IPS-20b (cell line): ENCODE data around the gene CDK18.

Experiments
- H3K27ac ChIP-seq: one replicate; pipeline ENCODE4 v1.5.1; 2013; ENCODE audit warnings: low read length
- H3K27me3 ChIP-seq: 2 replicates; pipeline ENCODE4 v1.6.1; 2013; ENCODE audit warnings: mild to moderate bottlenecking, low read length, inconsistent platforms; ENCODE audit not compliant: insufficient read depth
- H3K36me3 ChIP-seq: 2 replicates; pipeline ENCODE4 v1.6.1; 2013; ENCODE audit warnings: low read depth, mild to moderate bottlenecking, inconsistent platforms, low read length, moderate library complexity; ENCODE audit not compliant: insufficient read depth
- H3K4me1 ChIP-seq: 2 replicates; pipeline ENCODE4 v1.6.1; 2013; ENCODE audit warnings: mild to moderate bottlenecking, control low read depth, inconsistent platforms, low read length, moderate library complexity; ENCODE audit not compliant: insufficient read depth
- H3K4me3 ChIP-seq: 2 replicates; pipeline ENCODE4 v1.5.1; 2013; ENCODE audit warnings: mild to moderate bottlenecking, low read length, inconsistent platforms
- H3K9ac ChIP-seq: 2 replicates; pipeline ENCODE4 v1.6.1; 2013; ENCODE audit warnings: low read depth, mild to moderate bottlenecking, inconsistent platforms, low read length, moderate library complexity
- H3K9me3 ChIP-seq: 2 replicates; pipeline ENCODE4 v1.6.1; 2013; ENCODE audit warnings: mild to moderate bottlenecking, low read depth, low read length, inconsistent platforms; ENCODE audit not compliant: insufficient read depth

The CDK18 gene

GRCh38 chr1:205518661-205519540 is 14.4 kb downstream of the CDK18 start:
- H3K36me3 ChIP-seq = no peaks in the 10 kb centered on the region
- no peak overlapping the region for H3K27ac ChIP-seq
- peaks cover 17% of the 10 kb centered on the region; the same call in 1 of the 2 replicates for H3K4me1 ChIP-seq
- no peaks in the 10 kb centered on the region for H3K9me3 ChIP-seq
- no peak overlapping the region for H3K9ac ChIP-seq
- H3K4me3 ChIP-seq = no peak overlapping the region
- no peaks in the 10 kb centered on the region for H3K27me3 ChIP-seq

GRCh38 chr1:205519541-205520131 is 15.2 kb downstream of the CDK18 start:
- Histone ChIP-seq H3K9me3 (no peaks in the 10 kb centered on the region), H3K36me3 (peaks cover 3% of the 10 kb centered on the region; the same call in 1 of the 2 replicates), H3K9ac (peak overlapping the region; percentile 27; the same call in 1 of the 2 replicates), H3K27ac (no peak overlapping the region), H3K27me3 (no peaks in the 10 kb centered on the region), H3K4me1 (peaks cover 17% of the 10 kb centered on the region; the same call in 1 of the 2 replicates), H3K4me3 (no peak overlapping the region)

GRCh38 chr1:205520709-205521108 is 16.2 kb downstream of the CDK18 start:
- no peak overlapping the region for H3K4me3 ChIP-seq
- no peaks in the 10 kb centered on the region for H3K27me3 ChIP-seq
- no peak overlapping the region for H3K27ac ChIP-seq
- H3K36me3 ChIP-seq = peaks cover 13% of the 10 kb centered on the region; the same call in 1 of the 2 replicates
- peaks cover 17% of the 10 kb centered on the region; the same call in 1 of the 2 replicates for H3K4me1 ChIP-seq
- H3K9ac ChIP-seq = no peak overlapping the region
- H3K9me3 ChIP-seq = no peaks in the 10 kb centered on the region

- Histone ChIP-seq H3K9ac (no peak overlapping the region), H3K36me3 (peaks cover 15% of the 10 kb centered on the region), H3K4me3 (no peak overlapping the region), H3K27ac (no peak overlapping the region), H3K9me3 (no peaks in the 10 kb centered on the region), H3K4me1 (peaks cover 17% of the 10 kb centered on the region; the same call in 1 of the 2 replicates), H3K27me3 (no peaks in the 10 kb centered on the region)
Measured at GRCh38 chr1:205521686-205522085, 17.2 kb downstream of the CDK18 start.

GRCh38 chr1:205522692-205523091 is 18.2 kb downstream of the CDK18 start:
- H3K9ac ChIP-seq = no peak overlapping the region

GRCh38 chr1:205523261-205523890 is 18.9 kb downstream of the CDK18 start:
- H3K27ac ChIP-seq = no peak overlapping the region

More at GRCh38 chr1:205522692-205523091, 18.2 kb downstream of the CDK18 start:
- H3K27me3 ChIP-seq = no peaks in the 10 kb centered on the region
- H3K36me3 ChIP-seq = peaks cover 15% of the 10 kb centered on the region
- H3K27ac ChIP-seq = no peak overlapping the region
- no peaks in the 10 kb centered on the region for H3K9me3 ChIP-seq
- no peak overlapping the region for H3K4me3 ChIP-seq
- peaks cover 17% of the 10 kb centered on the region; the same call in 1 of the 2 replicates for H3K4me1 ChIP-seq

GRCh38 chr1:205523891-205524793 is 19.7 kb downstream of the CDK18 start:
- Histone ChIP-seq H3K36me3 (peaks cover 15% of the 10 kb centered on the region), H3K27me3 (no peaks in the 10 kb centered on the region), H3K9me3 (no peaks in the 10 kb centered on the region), H3K4me3 (no peak overlapping the region), H3K9ac (no peak overlapping the region), H3K27ac (no peak overlapping the region), H3K4me1 (peaks cover 15% of the 10 kb centered on the region; the same call in 1 of the 2 replicates)

More at GRCh38 chr1:205523261-205523890, 18.9 kb downstream of the CDK18 start:
- Histone ChIP-seq H3K4me3 (no peak overlapping the region), H3K9ac (no peak overlapping the region), H3K4me1 (peaks cover 18% of the 10 kb centered on the region; the same call in 1 of the 2 replicates), H3K27me3 (no peaks in the 10 kb centered on the region), H3K9me3 (no peaks in the 10 kb centered on the region), H3K36me3 (peaks cover 15% of the 10 kb centered on the region)

- Histone ChIP-seq H3K9me3 (no peaks in the 10 kb centered on the region), H3K36me3 (peaks cover 18% of the 10 kb centered on the region), H3K27ac (no peak overlapping the region), H3K4me1 (peaks cover 9% of the 10 kb centered on the region; the same call in 1 of the 2 replicates), H3K27me3 (no peaks in the 10 kb centered on the region), H3K4me3 (no peak overlapping the region), H3K9ac (no peak overlapping the region)
Measured at GRCh38 chr1:205524794-205525101, 20.3 kb downstream of the CDK18 start.

GRCh38 chr1:205525495-205526285 is 21.2 kb downstream of the CDK18 start:
- no peak overlapping the region for H3K9ac ChIP-seq
- no peak overlapping the region for H3K27ac ChIP-seq
- H3K9me3 ChIP-seq = no peaks in the 10 kb centered on the region
- H3K4me3 ChIP-seq = no peak overlapping the region
- H3K27me3 ChIP-seq = no peaks in the 10 kb centered on the region
- H3K36me3 ChIP-seq = peaks cover 27% of the 10 kb centered on the region
- H3K4me1 ChIP-seq = 0 out of 2 replicates have a peak, but pooled peaks cover 5% of the 10 kb centered on the region

- no peak overlapping the region for H3K9ac ChIP-seq
- H3K27ac ChIP-seq = no peak overlapping the region
- H3K27me3 ChIP-seq = no peaks in the 10 kb centered on the region
Measured at GRCh38 chr1:205526431-205526830, 22.0 kb downstream of the CDK18 start.

More at GRCh38 chr1:205526431-205526830, 22.0 kb downstream of the CDK18 start:
- H3K4me1 ChIP-seq = 0 out of 2 replicates have a peak, but pooled peaks cover 5% of the 10 kb centered on the region
- no peaks in the 10 kb centered on the region for H3K9me3 ChIP-seq
- H3K36me3 ChIP-seq = peaks cover 35% of the 10 kb centered on the region
- H3K4me3 ChIP-seq = no peak overlapping the region
